GM19395 (cell line): ENCODE data around the gene UBL4A.
A peak's percentile ranks its signal among the peaks of the same experiment; 100 is the strongest.
"Not testable (repeated sequence)": the region's sequence is repeated elsewhere in the genome, so short reads cannot be mapped to it uniquely, and the experiment has no call there.

Experiments used
- ATAC-seq: cut with Tn5 transposase; IDR thresholded peaks from one replicate; pipeline ENCODE4 v1.9.1; 2021; ENCODE audit warnings: mild to moderate bottlenecking, moderate library complexity; ENCODE audit not compliant: unreplicated experiment

UBL4A gene

GRCh38 chrX:154509455-154509854, 23.0 kb upstream of the UBL4A start:
- no peak for ATAC-seq

GRCh38 chrX:154508384-154508745, 21.9 kb upstream of the UBL4A start:
- no peak for ATAC-seq

GRCh38 chrX:154507673-154508383, 21.4 kb upstream of the UBL4A start:
- ATAC-seq: no peak

- no peak for ATAC-seq
Measured at GRCh38 chrX:154506483-154507332, 20.3 kb upstream of the UBL4A start.

GRCh38 chrX:154505734-154506133, 19.3 kb upstream of the UBL4A start:
- no peak for ATAC-seq

- ATAC-seq: no peak
Measured at GRCh38 chrX:154502989-154503388, 16.6 kb upstream of the UBL4A start.

- no peak for ATAC-seq
Measured at GRCh38 chrX:154502098-154502497, 15.7 kb upstream of the UBL4A start.

- ATAC-seq: not testable (repeated sequence)
Measured at GRCh38 chrX:154501423-154501822, 15.0 kb upstream of the UBL4A start.

GRCh38 chrX:154496591-154497137, 10.2 kb upstream of the UBL4A start:
- ATAC-seq: not testable (repeated sequence)

- no peak for ATAC-seq
Measured at GRCh38 chrX:154495472-154495922, 9.1 kb upstream of the UBL4A start.

- ATAC-seq: no peak
Measured at GRCh38 chrX:154494715-154495114, 8.3 kb upstream of the UBL4A start.

- peak; percentile 72 for ATAC-seq
Measured at GRCh38 chrX:154490414-154491083, 4.1 kb upstream of the UBL4A start, which contains the start of gene SLC10A3. Gene SLC10A3 (minus strand): TSS chrX:154490629. CDS start chrX:154488940, 1,689 bp downstream.

GRCh38 chrX:154490021-154490413, 3.6 kb upstream of the UBL4A start:
- ATAC-seq: peak; percentile 23

- ATAC-seq: no peak
Measured at GRCh38 chrX:154489182-154489581, 2.8 kb upstream of the UBL4A start.

- no peak for ATAC-seq
Measured at GRCh38 chrX:154488336-154489075, 2.1 kb upstream of the UBL4A start.

GRCh38 chrX:154487518-154488290, 1.3 kb upstream of the UBL4A start:
- ATAC-seq: no peak

- no peak for ATAC-seq
Measured at GRCh38 chrX:154486052-154486395, 391 bp downstream of the UBL4A start.

- no peak for ATAC-seq
Measured at GRCh38 chrX:154485150-154486051, 1.0 kb downstream of the UBL4A start.
